Measurements from ENCODE around the gene ZSCAN20.
A peak's percentile ranks its signal among the peaks of the same experiment; 100 is the strongest.

Gene ZSCAN20

DNA sequence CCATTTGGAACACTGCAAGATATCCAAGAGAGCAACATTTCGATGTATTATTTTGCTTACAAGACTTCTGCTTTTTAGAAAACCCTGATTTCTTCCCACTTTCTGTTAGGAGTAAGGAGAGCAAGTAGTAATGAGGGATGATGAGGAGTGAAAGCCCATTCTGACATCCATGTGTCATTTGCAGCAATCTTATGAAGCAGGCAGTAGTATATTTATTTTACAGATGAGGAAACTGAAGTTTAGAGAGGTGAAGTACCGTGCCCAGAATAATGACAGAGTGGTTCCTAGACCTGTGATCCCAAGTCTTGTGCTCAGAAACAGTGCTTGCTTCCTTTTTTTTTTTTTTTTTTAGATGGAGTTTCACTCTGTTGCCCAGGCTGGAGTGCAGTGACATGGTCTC lies 7.1 kb upstream of the ZSCAN20 start:
- TF ChIP-seq, protein P1, sequence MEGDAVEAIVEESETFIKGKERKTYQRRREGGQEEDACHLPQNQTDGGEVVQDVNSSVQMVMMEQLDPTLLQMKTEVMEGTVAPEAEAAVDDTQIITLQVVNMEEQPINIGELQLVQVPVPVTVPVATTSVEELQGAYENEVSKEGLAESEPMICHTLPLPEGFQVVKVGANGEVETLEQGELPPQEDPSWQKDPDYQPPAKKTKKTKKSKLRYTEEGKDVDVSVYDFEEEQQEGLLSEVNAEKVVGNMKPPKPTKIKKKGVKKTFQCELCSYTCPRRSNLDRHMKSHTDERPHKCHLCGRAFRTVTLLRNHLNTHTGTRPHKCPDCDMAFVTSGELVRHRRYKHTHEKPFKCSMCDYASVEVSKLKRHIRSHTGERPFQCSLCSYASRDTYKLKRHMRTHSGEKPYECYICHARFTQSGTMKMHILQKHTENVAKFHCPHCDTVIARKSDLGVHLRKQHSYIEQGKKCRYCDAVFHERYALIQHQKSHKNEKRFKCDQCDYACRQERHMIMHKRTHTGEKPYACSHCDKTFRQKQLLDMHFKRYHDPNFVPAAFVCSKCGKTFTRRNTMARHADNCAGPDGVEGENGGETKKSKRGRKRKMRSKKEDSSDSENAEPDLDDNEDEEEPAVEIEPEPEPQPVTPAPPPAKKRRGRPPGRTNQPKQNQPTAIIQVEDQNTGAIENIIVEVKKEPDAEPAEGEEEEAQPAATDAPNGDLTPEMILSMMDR (IDR thresholded peaks at IDR 0.05; ENCODE audit: low read depth, low read length, missing control alignments) = no peak
- in situ Hi-C loops (cut with HindIII; ENCODE audit: low sequenced_read_pairs) = no loop called here
- no peak for DNase-seq (ENCODE audit: low read depth)
- H3K4me3 ChIP-seq (ENCODE audit: low read depth, low read length) = no peak overlapping the region

DNA sequence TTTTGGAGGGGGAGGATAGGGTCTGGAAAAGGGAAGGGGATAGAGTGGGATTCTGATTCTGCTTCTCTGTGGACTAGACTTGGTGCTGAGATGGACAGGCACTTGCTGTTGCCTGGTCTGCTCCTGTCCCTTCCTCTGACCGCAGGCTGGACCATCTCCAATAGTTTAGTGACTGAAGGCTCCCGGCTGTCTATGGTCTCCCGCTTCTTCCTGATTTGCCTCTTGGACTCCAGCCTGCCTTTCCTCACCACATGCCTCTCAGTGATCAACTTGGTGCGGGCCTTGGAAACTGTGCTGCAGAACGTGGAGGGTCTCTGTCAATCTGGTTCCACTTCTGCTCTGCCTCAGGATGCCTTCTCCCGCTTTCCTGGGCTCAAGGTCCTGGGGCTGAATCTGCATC lies 6.3 kb upstream of the ZSCAN20 start:
- TF ChIP-seq, protein P1 (IDR thresholded peaks at IDR 0.05; ENCODE audit: low read depth, low read length, missing control alignments) = no peak
- no peak for DNase-seq (ENCODE audit: low read depth)
- H3K4me3 ChIP-seq (ENCODE audit: low read depth, low read length) = no peak overlapping the region
- in situ Hi-C loops (cut with HindIII; ENCODE audit: low sequenced_read_pairs) = no loop called here

DNA sequence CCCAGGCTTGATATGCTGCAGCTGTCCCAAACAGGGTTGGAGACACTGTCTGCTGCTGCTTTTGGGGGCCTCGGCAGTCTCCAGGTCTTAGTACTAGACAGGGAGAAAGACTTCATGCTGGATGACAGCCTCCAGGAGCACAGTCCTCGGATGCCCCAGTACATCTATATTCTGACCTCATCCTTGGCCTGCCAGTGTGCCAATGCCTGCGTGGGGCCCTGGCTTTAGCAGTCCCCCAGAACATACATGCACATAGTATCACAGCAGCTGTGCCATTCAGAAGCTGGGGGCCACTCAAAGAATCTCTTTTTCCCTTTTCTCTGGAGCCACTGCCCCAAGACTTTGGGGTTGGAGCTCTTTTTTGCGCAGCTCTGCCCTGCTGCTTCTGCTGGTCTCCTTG lies 4.4 kb upstream of the ZSCAN20 start:
- no peak overlapping the region for H3K4me3 ChIP-seq (ENCODE audit: low read depth, low read length)
- no peak for DNase-seq (ENCODE audit: low read depth)
- TF ChIP-seq, protein P1 (IDR thresholded peaks at IDR 0.05; ENCODE audit: low read depth, low read length, missing control alignments) = no peak
- in situ Hi-C loops (cut with HindIII; ENCODE audit: low sequenced_read_pairs) = no loop called here

DNA sequence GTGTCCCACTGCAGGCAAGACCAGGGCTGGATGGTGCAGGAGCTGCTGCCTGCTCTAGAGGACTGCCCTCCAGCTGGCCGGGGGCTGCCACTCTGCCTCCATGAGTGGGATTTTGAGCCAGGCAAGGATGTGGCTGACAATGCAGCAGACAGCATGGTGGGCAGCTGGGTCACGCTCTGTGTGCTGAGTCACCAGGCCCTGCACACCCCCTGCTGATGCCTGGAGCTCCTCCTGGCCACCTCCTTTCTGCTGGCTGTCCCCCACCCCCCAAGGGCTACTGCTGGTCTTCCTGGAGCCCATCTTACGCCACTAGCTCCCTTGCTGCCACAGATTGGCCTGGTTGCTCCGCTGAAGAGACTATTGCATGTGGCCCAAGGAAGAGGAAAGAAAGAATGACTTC lies 3.9 kb upstream of the ZSCAN20 start:
- TF ChIP-seq, protein P1 (IDR thresholded peaks at IDR 0.05; ENCODE audit: low read depth, low read length, missing control alignments) = no peak
- in situ Hi-C loops (cut with HindIII; ENCODE audit: low sequenced_read_pairs) = no loop called here
- no peak for DNase-seq (ENCODE audit: low read depth)
- H3K4me3 ChIP-seq (ENCODE audit: low read depth, low read length) = no peak overlapping the region

DNA sequence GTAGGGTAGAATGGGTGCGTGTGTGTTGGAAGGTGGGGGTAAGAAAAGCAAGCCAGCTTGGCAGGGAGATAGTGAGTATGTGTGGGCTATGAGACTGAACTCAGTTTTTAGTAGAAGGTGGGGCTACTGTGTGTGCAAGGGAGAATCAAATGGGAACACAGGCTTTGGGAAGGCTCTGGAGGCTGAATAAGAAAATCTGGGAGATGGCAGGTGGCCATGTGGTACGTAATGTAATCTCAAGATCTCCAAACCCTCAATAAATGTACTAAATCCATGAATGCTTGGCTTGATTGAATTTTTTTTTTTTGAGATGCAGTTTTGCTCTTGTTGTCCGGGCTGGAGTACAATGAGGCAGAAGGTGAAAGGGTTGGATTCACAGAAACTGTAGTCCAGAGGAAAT lies 3.5 kb upstream of the ZSCAN20 start:
- in situ Hi-C loops (cut with HindIII; ENCODE audit: low sequenced_read_pairs) = no loop called here
- no peak for DNase-seq (ENCODE audit: low read depth)
- TF ChIP-seq, protein P1 (IDR thresholded peaks at IDR 0.05; ENCODE audit: low read depth, low read length, missing control alignments) = no peak
- H3K4me3 ChIP-seq (ENCODE audit: low read depth, low read length) = no peak overlapping the region

DNA sequence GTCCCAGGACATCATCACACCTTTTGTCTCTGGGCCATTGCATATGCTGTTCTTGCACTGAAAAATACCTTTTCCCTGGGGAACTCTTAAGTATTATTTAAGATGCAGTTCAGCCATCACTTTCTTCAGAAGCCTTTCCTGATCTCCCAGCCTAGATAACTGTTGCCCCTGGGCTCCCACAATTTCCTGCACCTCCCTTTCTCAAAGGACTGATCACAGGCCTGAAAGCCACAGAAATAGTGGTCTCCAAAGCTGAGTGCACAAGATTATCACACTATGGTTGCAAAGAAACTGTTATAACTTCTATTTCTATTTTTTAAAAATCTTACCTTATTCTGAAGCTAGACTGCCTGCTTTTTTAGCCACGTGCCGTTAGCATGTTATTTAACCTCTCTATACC lies 2.8 kb upstream of the ZSCAN20 start:
- TF ChIP-seq, protein P1 (IDR thresholded peaks at IDR 0.05; ENCODE audit: low read depth, low read length, missing control alignments) = no peak
- no peak overlapping the region for H3K4me3 ChIP-seq (ENCODE audit: low read depth, low read length)
- no peak for DNase-seq (ENCODE audit: low read depth)
- in situ Hi-C loops (cut with HindIII; ENCODE audit: low sequenced_read_pairs) = no loop called here

DNA sequence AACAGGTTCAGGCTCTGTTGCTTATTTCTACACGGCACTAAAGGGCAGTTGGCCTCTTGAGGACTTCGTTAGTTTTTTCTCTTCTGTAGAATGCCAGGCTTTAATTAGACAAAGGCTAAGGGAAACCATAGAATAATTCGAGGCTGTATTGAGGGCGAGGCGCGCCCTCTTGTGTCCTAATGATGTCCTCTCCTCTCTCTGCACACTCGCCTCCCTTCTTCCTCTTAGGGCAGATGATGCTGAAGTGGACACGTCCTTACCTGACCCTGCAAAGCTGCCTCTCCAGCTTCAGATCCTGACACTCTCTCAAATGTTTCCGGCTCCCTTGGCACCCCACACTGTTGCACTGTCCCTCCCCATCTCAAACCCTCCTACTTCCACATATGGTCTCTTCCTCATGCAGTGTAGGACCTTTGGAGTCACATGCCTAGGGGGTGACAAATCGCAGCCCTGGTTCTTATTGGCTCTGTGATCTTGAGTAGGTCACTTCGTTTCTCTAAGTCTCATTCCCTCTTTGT lies 1.9 kb upstream of the ZSCAN20 start:
- DNase-seq (ENCODE audit: low read depth) = peak; percentile 78
- TF ChIP-seq, protein P1 (IDR thresholded peaks at IDR 0.05; ENCODE audit: low read depth, low read length, missing control alignments) = peak; percentile 82
- no peak overlapping the region for H3K4me3 ChIP-seq (ENCODE audit: low read depth, low read length)
- in situ Hi-C loops (cut with HindIII; ENCODE audit: low sequenced_read_pairs) = no loop called here

All from astrocyte of the cerebellum (primary cell).